Kidney (tissue), 22 donors: Measurements from ENCODE around the gene PGPEP1. TPM values are rescaled to one million over a fixed set of nuclear protein-coding genes. Genes with fewer than 3 reads are reported as not detected.

ENCODE experiments used
- DNase-seq, 5 donors: peaks; one replicate each; pipeline ENCODE4 v3.0.0-alpha.2; 2013 to 2020
- FAIRE-seq: peaks from 2 replicates; lab custom pipeline; 2012; peaks lifted over from hg19 to GRCh38; lab: Jason Lieb, UNC
- H3K27ac ChIP-seq, 2 donors: one replicate each; pipeline ENCODE4 v1.7.0; 2013; ENCODE audit warnings: low read depth in 2 of 2, low read length in 2 of 2, inconsistent platforms in 1 of 2
- H3K27me3 ChIP-seq: one replicate; pipeline ENCODE4 v1.7.1; 2013; ENCODE audit warnings: low read length, inconsistent platforms; ENCODE audit not compliant: control insufficient read depth, insufficient read depth
- H3K36me3 ChIP-seq, 3 donors: one replicate each; pipeline versions ENCODE4 v1.7.0 to v1.7.1; 2013; ENCODE audit warnings: low read length in 3 of 3, control low read depth in 1 of 3, inconsistent platforms in 1 of 3; ENCODE audit not compliant: insufficient read depth in 3 of 3, control insufficient read depth in 2 of 3
- H3K4me1 ChIP-seq, 3 donors: one replicate each; pipeline versions ENCODE4 v1.7.0 to v1.7.1; 2013; ENCODE audit warnings: low read length in 3 of 3, inconsistent platforms in 1 of 3, low read depth in 1 of 3; ENCODE audit not compliant: control insufficient read depth in 2 of 3, insufficient read depth in 2 of 3
- H3K4me3 ChIP-seq, 3 donors: one replicate each; pipeline versions ENCODE4 v1.7.0 to v1.8.1; 2013; ENCODE audit warnings: low read length in 3 of 3, control low read depth in 1 of 3, inconsistent platforms in 1 of 3
- H3K9ac ChIP-seq, 3 donors: one replicate each; pipeline versions ENCODE4 v1.7.0 to v1.7.1; 2013; ENCODE audit warnings: low read length in 3 of 3, control low read depth in 1 of 3, inconsistent platforms in 1 of 3
- H3K9me3 ChIP-seq, 3 donors: one replicate each; pipeline versions ENCODE4 v1.7.0 to v1.7.1; 2013; ENCODE audit warnings: low read length in 3 of 3, control low read depth in 1 of 3, inconsistent platforms in 1 of 3; ENCODE audit not compliant: control insufficient read depth in 2 of 3, insufficient read depth in 1 of 3
- intact Hi-C: fragments of 100-400 bp; cut with DNase I; formaldehyde crosslinking; loops from one replicate; pipeline ENCODE4 v1.11.1; 2022
- long read RNA-seq, 10 donors: library from polyadenylated mRNA in 1 of 10; unstranded in 1 of 10; transcript quantifications; one replicate each; pipeline ENCODE4 v2.0.0 and lab custom pipeline, GENCODE V29; 2021 to 2026
- polyA plus RNA-seq: library from polyadenylated mRNA; stranded (reverse); fragments of 350-450 nt; fragmentation: Illumina TruSeq; extraction: RNeasy Lipid Tissue Mini Kit (QIAGEN cat#74804); gene quantifications from one replicate; pipeline ENCODE4 v1.2.3, GENCODE V29; 2014; ENCODE audit warnings: low read depth, low replicate concordance; ENCODE audit not compliant: insufficient read depth
- total RNA-seq: library from RNA; stranded (reverse); fragmentation: NEBNext Ultra II Directional; extraction: Animal tissue kit (Norgen Biotek cat#: 25700); gene quantifications from one replicate; pipeline ENCODE4 v1.2.1, GENCODE V29; 2021
- TF ChIP-seq, protein P1 (sequence below): IDR thresholded peaks from 3 replicates; pipeline ENCODE4 v1.5.1; 2012; ENCODE audit warnings: mild to moderate bottlenecking, moderate library complexity, borderline replicate concordance; ENCODE audit not compliant: insufficient read depth; ENCODE audit errors: extremely low read depth
- donor health status: control.
- donor health status: control.
- donor health status: control.
- donor health status: control.
- donor health status: control.
- donor health status: DM: yes; HTN: yes; CAD: no.
- donor health status: Normal renal cell carcinoma (clear cell type).

PGPEP1 gene, protein sequence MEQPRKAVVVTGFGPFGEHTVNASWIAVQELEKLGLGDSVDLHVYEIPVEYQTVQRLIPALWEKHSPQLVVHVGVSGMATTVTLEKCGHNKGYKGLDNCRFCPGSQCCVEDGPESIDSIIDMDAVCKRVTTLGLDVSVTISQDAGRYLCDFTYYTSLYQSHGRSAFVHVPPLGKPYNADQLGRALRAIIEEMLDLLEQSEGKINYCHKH
- total RNA-seq = 54.5 TPM
- 76.1 TPM for polyA plus RNA-seq
- long read RNA-seq, donor 1, full-length matches to known transcripts = 1 of 1 reads
- long read RNA-seq, donor 1, partial matches to known transcripts = 0 of 1 reads
- long read RNA-seq, donor 1, other reads (novel, unspliced or antisense) = 0 of 1 reads
- long read RNA-seq, donor 2, full-length matches to known transcripts = 2 of 2 reads
- long read RNA-seq, donor 2, partial matches to known transcripts = 0 of 2 reads
- long read RNA-seq, donor 2, other reads (novel, unspliced or antisense) = 0 of 2 reads
- long read RNA-seq, donor 3, full-length matches to known transcripts = 1 of 1 reads
- long read RNA-seq, donor 3, partial matches to known transcripts = 0 of 1 reads
- long read RNA-seq, donor 3, other reads (novel, unspliced or antisense) = 0 of 1 reads
- long read RNA-seq, donor 4 = 0 reads
- long read RNA-seq, donor 5 = 0 reads
- long read RNA-seq, donor 6, full-length matches to known transcripts = 1 of 1 reads
- long read RNA-seq, donor 6, partial matches to known transcripts = 0 of 1 reads
- long read RNA-seq, donor 6, other reads (novel, unspliced or antisense) = 0 of 1 reads
- long read RNA-seq, donor 7, full-length matches to known transcripts = 4 of 21 reads
- long read RNA-seq, donor 7, partial matches to known transcripts = 0 of 21 reads
- long read RNA-seq, donor 7, other reads (novel, unspliced or antisense) = 17 of 21 reads
- long read RNA-seq, donor 8, full-length matches to known transcripts = 2 of 9 reads
- long read RNA-seq, donor 8, partial matches to known transcripts = 7 of 9 reads
- long read RNA-seq, donor 8, other reads (novel, unspliced or antisense) = 0 of 9 reads
- long read RNA-seq, donor 9 = 0 reads
- long read RNA-seq, donor 10, full-length matches to known transcripts = 3 of 20 reads
- long read RNA-seq, donor 10, partial matches to known transcripts = 17 of 20 reads
- long read RNA-seq, donor 10, other reads (novel, unspliced or antisense) = 0 of 20 reads

DNA sequence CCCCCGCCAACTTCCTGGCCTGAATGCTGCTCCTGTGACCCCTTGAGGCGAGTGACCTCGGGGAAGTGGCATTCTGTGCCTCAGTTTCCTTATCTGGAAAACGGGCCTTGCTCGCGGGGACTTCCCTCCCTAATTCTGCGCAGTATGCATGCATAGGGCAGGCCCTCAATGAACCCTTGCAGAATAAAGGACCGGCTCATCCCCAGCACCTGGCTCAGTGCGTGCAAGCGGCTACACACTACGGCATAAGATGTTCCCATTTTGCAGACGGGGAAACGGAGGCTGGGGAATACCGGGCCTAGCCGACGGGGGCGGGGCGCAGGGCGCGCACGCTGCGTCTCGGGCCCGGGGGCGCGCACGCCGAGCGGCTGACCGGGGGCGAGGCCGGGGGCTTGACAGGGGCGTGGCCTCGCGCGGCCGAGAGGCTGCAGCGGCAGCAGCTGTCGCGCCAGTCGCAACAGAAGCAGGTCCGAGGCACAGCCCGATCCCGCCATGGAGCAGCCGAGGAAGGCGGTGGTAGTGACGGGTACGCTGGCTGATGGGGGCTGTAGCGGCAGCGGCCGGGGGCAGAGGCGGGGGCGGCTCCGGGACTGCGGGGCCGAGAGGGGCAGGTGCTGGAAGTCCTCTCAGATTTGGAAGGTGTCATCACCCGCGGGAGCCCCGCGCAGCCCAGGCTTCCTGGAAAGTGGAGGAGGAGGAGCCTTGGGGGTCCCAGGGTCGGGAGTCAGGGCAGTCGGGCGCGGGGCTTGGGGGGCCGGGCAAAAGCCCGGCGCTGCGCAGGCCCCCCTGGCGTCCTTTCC, at the start of gene PGPEP1:
Gene PGPEP1 (plus strand): TSS at position 409 of the 800 bp plus-strand sequence. CDS start 84 bp downstream, at position 493.
- H3K9me3 ChIP-seq = no peaks in the 10 kb centered on the region
- H3K4me3 ChIP-seq = peak within 1 kb of the TSS; percentile 65 to 78 (median 66)
- H3K27ac ChIP-seq = peak within 1 kb of the TSS; percentile 92
- peak within 1 kb of the TSS; percentile 19 to 90 (median 73) for H3K9ac ChIP-seq
- TF ChIP-seq, protein P1, sequence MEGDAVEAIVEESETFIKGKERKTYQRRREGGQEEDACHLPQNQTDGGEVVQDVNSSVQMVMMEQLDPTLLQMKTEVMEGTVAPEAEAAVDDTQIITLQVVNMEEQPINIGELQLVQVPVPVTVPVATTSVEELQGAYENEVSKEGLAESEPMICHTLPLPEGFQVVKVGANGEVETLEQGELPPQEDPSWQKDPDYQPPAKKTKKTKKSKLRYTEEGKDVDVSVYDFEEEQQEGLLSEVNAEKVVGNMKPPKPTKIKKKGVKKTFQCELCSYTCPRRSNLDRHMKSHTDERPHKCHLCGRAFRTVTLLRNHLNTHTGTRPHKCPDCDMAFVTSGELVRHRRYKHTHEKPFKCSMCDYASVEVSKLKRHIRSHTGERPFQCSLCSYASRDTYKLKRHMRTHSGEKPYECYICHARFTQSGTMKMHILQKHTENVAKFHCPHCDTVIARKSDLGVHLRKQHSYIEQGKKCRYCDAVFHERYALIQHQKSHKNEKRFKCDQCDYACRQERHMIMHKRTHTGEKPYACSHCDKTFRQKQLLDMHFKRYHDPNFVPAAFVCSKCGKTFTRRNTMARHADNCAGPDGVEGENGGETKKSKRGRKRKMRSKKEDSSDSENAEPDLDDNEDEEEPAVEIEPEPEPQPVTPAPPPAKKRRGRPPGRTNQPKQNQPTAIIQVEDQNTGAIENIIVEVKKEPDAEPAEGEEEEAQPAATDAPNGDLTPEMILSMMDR = no peak
- peak; percentile 68 to 86 (median 81) for DNase-seq
- H3K36me3 ChIP-seq = no peaks in the 10 kb centered on the region
- no peak for FAIRE-seq
- H3K27me3 ChIP-seq = no peaks in the 10 kb centered on the region
- H3K4me1 ChIP-seq = peaks cover 0 to 18% (median 16%) of the 10 kb centered on the region in 3 donors
- intact Hi-C loops = loop anchor here (10.0 kb wide), 1 partner anchor 64 kb away; no protein-coding TSS in a partner anchor

DNA sequence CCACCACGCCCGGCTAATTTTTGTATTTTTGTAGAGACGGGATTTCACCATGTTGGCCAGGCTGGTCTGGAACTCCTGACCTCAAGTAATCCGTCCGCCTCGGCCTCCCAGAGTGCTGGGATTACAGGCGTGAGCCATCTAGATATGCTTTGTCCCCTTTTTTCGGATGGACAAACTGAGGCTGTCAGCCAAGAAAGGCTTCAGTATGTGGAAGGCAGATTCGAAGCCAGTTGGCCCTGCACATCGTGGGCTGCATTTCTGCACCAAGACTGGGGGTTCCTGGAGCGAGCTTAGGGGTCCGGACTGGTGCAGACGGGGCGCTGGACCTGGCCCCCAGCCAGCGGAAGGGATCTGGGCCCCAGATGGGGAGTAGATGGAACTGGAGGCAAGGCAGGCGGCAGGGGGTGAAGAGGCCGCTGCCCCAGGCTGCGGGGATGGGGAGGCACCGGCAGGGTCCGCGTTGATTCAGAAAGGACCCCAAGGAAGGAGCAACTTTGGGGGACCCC, 49.3 kb upstream of the PGPEP1 start:
- no peaks in the 10 kb centered on the region for H3K27me3 ChIP-seq
- peak overlapping the region in 1 of 3 donors; percentile 82 for H3K4me3 ChIP-seq
- H3K27ac ChIP-seq = peak overlapping the region; percentile 98 to 100
- H3K4me1 ChIP-seq = peaks cover 0 to 9% (median 8%) of the 10 kb centered on the region in 3 donors
- DNase-seq = peak in 1 of 5 donors; percentile 10
- FAIRE-seq = no peak
- H3K36me3 ChIP-seq = no peaks in the 10 kb centered on the region
- TF ChIP-seq, protein P1 = no peak
- no peaks in the 10 kb centered on the region for H3K9me3 ChIP-seq
- intact Hi-C loops = no loop called here
- peak overlapping the region in 1 of 3 donors; percentile 65 for H3K9ac ChIP-seq
